Vagina (tissue), 2 donors: ENCODE measurements around the gene NAE1.

Experiments
- CTCF ChIP-seq, 3 experiments: fragments of 450-650 bp in 2 of 3; fragments of 200-600 bp in 1 of 3; sonication (generic) in 1 of 3; IDR thresholded peaks; one replicate each; pipeline ENCODE4 v1.5.1; 2017 to 2019; ENCODE audit warnings: antibody characterized with exemption in 3 of 3, mild to moderate bottlenecking in 2 of 3, moderate library complexity in 2 of 3
- POLR2AphosphoS5 ChIP-seq, 2 donors: sonication (generic); formaldehyde crosslinking; IDR thresholded peaks; one replicate each; pipeline ENCODE4 v1.9.0; 2017; ENCODE audit warnings: antibody characterized with exemption in 2 of 2, mild to moderate bottlenecking in 2 of 2, low read depth in 1 of 2; ENCODE audit not compliant: insufficient read depth in 1 of 2

- no peak for TF ChIP-seq CTCF (IDR thresholded peaks at IDR 0.05)
- no peak for TF ChIP-seq POLR2AphosphoS5 (IDR thresholded peaks at IDR 0.05; ENCODE audit: insufficient read depth in 1 of 2, low read depth in 1 of 2)
Measured at GRCh38 chr16:66801320-66802105, 29.3 kb downstream of the NAE1 start, which contains the start of gene TERB1.
